ENCODE results near the gene UGT2A3.

The UGT2A3 gene

DNA sequence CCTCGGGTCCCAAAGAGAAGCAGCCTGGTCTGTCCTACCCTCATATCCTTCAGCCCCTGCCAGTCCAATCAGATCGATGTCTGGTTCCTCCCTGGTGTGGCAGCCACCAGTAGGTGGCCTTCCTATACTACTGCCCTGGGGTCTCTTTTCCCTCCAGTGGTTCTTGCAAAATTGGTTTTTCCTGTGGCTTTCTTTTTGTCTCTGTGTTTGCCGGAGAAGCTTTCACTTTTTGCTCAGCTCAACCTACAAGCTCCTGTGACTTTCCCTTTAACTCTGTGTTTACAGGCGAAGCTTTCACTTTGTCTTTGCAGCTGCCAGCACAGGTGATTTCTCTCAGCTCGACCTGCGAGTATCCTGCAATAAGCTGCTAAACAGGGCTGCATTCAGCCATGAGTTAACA is 46.8 kb downstream of the UGT2A3 start:
- Mint-ChIP-seq H3K4me3 (no peak overlapping the region), H3K27ac (no peak overlapping the region), H3K9me3 (no peaks in the 10 kb centered on the region), H3K27me3 (no peaks in the 10 kb centered on the region), H3K36me3 (no peaks in the 10 kb centered on the region), H3K4me1 (no peaks in the 10 kb centered on the region)
- ATAC-seq (replicated peaks): peak in 1 of 2 donors; percentile 20
- no peak for DNase-seq

DNA sequence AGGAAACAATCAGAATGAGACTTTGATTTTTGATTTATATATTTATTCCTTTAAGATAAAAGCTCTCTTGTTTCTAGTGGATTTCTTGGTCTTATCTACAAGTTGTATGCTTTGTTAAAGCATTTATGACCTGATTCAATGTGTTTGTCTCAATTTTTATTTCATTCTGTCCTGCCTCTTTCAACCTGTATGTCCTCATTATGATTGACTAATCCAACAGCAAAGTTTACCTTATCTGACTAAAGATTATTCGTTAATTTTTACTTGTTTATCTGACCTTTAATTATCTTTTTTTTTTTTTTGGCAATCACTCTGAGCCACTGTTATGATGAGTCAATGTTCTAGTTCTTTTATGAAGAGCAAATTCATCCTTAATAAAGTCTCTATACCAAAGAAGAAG is 54.9 kb downstream of the UGT2A3 start:
- H3K4me3 Mint-ChIP-seq: no peak overlapping the region
- ATAC-seq (replicated peaks): no peak
- peaks cover 0 to 5% of the 10 kb centered on the region in 2 donors for H3K9me3 Mint-ChIP-seq
- no peak overlapping the region for H3K27ac Mint-ChIP-seq
- no peaks in the 10 kb centered on the region for H3K27me3 Mint-ChIP-seq
- no peaks in the 10 kb centered on the region for H3K36me3 Mint-ChIP-seq
- no peak for DNase-seq
- H3K4me1 Mint-ChIP-seq: no peaks in the 10 kb centered on the region

DNA sequence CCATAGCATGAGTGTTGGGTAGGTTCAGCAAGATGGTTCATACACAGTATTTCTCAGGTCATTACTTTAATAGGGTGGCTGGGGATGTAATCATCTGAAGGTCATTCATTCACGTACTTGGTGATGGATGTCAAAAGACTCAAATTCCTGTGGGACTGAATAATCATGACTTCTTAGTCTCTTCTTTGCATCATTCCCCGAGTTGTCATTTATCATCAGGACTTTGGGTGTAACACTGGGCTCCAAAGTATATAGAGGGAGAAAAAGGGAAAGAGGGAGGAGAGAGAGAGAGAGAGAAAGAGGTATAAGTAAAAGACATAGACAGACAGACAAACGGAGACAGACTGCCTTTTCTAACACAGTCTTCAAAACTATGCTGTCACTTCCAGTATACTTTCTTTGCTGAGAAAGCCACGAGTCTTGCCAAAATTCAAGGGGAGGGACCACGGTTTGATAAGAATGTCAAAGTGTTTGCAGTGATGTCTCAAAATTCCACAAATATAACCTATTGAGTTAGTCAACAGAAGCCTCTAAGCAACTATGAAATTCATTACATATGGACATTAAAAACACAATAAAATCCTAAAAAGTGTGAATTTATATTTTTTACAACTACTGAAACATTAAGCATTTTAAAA is 55.9 kb downstream of the UGT2A3 start:
- H3K36me3 Mint-ChIP-seq: no peaks in the 10 kb centered on the region
- no peaks in the 10 kb centered on the region for H3K27me3 Mint-ChIP-seq
- DNase-seq (no peak), ATAC-seq (replicated peaks) (no peak)
- H3K4me1 Mint-ChIP-seq: no peaks in the 10 kb centered on the region
- H3K4me3 Mint-ChIP-seq: no peak overlapping the region
- H3K27ac Mint-ChIP-seq: no peak overlapping the region
- peaks cover 0 to 5% of the 10 kb centered on the region in 2 donors for H3K9me3 Mint-ChIP-seq

GRCh38 chr4:68892861-68893260 is 58.7 kb downstream of the UGT2A3 start:
- no peaks in the 10 kb centered on the region for H3K27me3 Mint-ChIP-seq
- H3K4me1 Mint-ChIP-seq: no peaks in the 10 kb centered on the region

GRCh38 chr4:68891678-68892077 is 59.9 kb downstream of the UGT2A3 start:
- H3K36me3 Mint-ChIP-seq: no peaks in the 10 kb centered on the region
- H3K27me3 Mint-ChIP-seq: no peaks in the 10 kb centered on the region
- no peak overlapping the region for H3K4me3 Mint-ChIP-seq
- no peak overlapping the region for H3K27ac Mint-ChIP-seq
- no peak for DNase-seq
- ATAC-seq (replicated peaks): no peak
- peaks cover 0 to 7% of the 10 kb centered on the region in 2 donors for H3K9me3 Mint-ChIP-seq
- H3K4me1 Mint-ChIP-seq: no peaks in the 10 kb centered on the region

More at GRCh38 chr4:68892861-68893260, 58.7 kb downstream of the UGT2A3 start:
- H3K4me3 Mint-ChIP-seq: no peak overlapping the region
- H3K27ac Mint-ChIP-seq: no peak overlapping the region
- ATAC-seq (replicated peaks) (no peak), DNase-seq (no peak)
- H3K36me3 Mint-ChIP-seq: no peaks in the 10 kb centered on the region
- peaks cover 0 to 5% of the 10 kb centered on the region in 2 donors for H3K9me3 Mint-ChIP-seq

DNA sequence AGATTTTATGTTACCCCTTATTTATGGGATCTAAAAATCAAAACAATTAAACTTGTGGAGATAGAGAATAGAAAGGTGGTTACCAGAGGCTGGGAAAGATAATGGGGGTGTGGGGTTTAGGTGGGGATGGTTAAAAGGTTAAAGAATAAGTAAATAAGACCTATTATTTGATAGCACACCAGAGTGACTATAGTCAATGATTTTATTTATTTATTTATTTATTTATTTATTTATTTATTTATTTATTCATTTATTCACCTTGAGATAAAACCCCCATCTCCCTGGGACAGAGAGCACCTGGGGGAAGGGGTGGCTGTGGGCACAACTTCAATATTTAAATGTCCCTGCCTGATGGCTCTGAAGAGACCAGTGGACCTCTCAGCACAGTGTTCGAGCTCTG is 66.1 kb downstream of the UGT2A3 start:
- ATAC-seq (replicated peaks) (no peak), DNase-seq (no peak)
- no peaks in the 10 kb centered on the region for H3K36me3 Mint-ChIP-seq
- H3K27ac Mint-ChIP-seq: no peak overlapping the region
- H3K4me1 Mint-ChIP-seq: no peaks in the 10 kb centered on the region
- no peak overlapping the region for H3K4me3 Mint-ChIP-seq
- no peaks in the 10 kb centered on the region for H3K27me3 Mint-ChIP-seq
- peaks cover 0 to 1% of the 10 kb centered on the region in 2 donors for H3K9me3 Mint-ChIP-seq

DNA sequence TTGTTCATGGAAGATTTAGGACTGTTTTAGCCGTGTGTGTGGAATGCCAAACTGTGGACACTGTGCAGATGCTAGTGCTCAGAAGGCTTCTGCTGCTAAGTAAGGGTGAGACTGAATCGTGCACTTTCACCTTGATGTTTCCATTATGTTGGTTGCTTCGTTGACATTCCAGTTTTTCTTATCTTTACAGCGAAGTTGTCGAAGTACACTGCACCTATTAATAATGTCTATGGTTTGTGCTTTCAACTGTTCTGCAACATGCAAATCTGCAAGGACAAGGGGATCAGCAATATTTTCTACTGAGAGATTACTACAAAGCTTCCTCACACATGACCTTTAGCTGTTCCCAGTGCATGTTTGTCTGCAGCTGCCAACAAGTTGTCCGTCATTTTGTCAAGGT is 67.7 kb downstream of the UGT2A3 start:
- Mint-ChIP-seq H3K27me3 (no peaks in the 10 kb centered on the region), H3K4me1 (no peaks in the 10 kb centered on the region), H3K4me3 (no peak overlapping the region), H3K9me3 (peaks cover 0 to 1% of the 10 kb centered on the region in 2 donors), H3K36me3 (no peaks in the 10 kb centered on the region), H3K27ac (no peak overlapping the region)
- no peak for ATAC-seq (replicated peaks)
- no peak for DNase-seq

Measured in stimulated activated naive B cell treated with anti-CD40 and anti-IgM and Interleukin-4, amounts not matched to agents 10 μg/mL and 1 μg/mL and 100 μg/mL, for 72 hours (primary cell).